ENCODE measurements around the gene USP53. TPM values are rescaled to one million over a fixed set of nuclear protein-coding genes. Genes with fewer than 3 reads are reported as not detected.
"Not testable (repeated sequence)": the region's sequence is repeated elsewhere in the genome, so short reads cannot be mapped to it uniquely, and the experiment has no call there.

The USP53 gene
- total RNA-seq, 1 donor from 2014 or later: 20.0 TPM

DNA sequence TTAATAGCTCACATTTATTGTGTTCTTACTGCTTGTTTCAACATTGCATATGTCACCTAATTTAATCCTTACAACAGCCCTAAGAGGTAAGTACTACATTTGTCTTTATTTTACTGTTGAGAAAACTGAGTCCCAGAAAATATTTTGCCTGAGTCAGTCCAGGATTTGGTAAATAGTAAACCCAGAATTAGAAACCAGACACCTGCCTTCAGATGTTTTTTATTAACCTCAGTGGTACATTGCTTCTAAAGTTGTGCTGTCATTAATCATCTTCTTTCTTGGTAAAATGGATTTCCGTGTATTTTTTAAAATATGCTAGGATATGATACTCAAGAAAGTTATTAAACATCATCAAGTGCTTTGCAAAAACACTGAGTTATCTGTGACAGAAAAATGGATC is 31.4 kb downstream of the USP53 start:
- no peak for DNase-seq (ENCODE audit: low spot score)
- H3K27me3 Mint-ChIP-seq (ENCODE audit: low read depth): no peaks in the 10 kb centered on the region
- no peak overlapping the region for H3K27ac Mint-ChIP-seq (ENCODE audit: unreplicated experiment)
- TF ChIP-seq, protein P1, sequence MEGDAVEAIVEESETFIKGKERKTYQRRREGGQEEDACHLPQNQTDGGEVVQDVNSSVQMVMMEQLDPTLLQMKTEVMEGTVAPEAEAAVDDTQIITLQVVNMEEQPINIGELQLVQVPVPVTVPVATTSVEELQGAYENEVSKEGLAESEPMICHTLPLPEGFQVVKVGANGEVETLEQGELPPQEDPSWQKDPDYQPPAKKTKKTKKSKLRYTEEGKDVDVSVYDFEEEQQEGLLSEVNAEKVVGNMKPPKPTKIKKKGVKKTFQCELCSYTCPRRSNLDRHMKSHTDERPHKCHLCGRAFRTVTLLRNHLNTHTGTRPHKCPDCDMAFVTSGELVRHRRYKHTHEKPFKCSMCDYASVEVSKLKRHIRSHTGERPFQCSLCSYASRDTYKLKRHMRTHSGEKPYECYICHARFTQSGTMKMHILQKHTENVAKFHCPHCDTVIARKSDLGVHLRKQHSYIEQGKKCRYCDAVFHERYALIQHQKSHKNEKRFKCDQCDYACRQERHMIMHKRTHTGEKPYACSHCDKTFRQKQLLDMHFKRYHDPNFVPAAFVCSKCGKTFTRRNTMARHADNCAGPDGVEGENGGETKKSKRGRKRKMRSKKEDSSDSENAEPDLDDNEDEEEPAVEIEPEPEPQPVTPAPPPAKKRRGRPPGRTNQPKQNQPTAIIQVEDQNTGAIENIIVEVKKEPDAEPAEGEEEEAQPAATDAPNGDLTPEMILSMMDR (IDR thresholded peaks at IDR 0.05): no peak
- no peak overlapping the region for H3K4me3 Mint-ChIP-seq (ENCODE audit: unreplicated experiment)
- peaks cover 19% of the 10 kb centered on the region for H3K36me3 Mint-ChIP-seq (ENCODE audit: low read depth)
- no peaks in the 10 kb centered on the region for H3K9me3 Mint-ChIP-seq (ENCODE audit: low read depth)
- H3K4me1 Mint-ChIP-seq (ENCODE audit: low read depth): peaks cover 25% of the 10 kb centered on the region

GRCh38 chr4:119244344-119244743 is 31.8 kb downstream of the USP53 start:
- no peak overlapping the region for H3K27ac Mint-ChIP-seq (ENCODE audit: unreplicated experiment)
- no peak overlapping the region for H3K4me3 Mint-ChIP-seq (ENCODE audit: unreplicated experiment)
- H3K4me1 Mint-ChIP-seq (ENCODE audit: low read depth): peaks cover 25% of the 10 kb centered on the region
- no peaks in the 10 kb centered on the region for H3K27me3 Mint-ChIP-seq (ENCODE audit: low read depth)
- DNase-seq (ENCODE audit: low spot score): no peak
- peaks cover 19% of the 10 kb centered on the region for H3K36me3 Mint-ChIP-seq (ENCODE audit: low read depth)
- TF ChIP-seq, protein P1 (IDR thresholded peaks at IDR 0.05): no peak
- H3K9me3 Mint-ChIP-seq (ENCODE audit: low read depth): no peaks in the 10 kb centered on the region

GRCh38 chr4:119244832-119245231 is 32.3 kb downstream of the USP53 start:
- no peak overlapping the region for H3K27ac Mint-ChIP-seq (ENCODE audit: unreplicated experiment)

DNA sequence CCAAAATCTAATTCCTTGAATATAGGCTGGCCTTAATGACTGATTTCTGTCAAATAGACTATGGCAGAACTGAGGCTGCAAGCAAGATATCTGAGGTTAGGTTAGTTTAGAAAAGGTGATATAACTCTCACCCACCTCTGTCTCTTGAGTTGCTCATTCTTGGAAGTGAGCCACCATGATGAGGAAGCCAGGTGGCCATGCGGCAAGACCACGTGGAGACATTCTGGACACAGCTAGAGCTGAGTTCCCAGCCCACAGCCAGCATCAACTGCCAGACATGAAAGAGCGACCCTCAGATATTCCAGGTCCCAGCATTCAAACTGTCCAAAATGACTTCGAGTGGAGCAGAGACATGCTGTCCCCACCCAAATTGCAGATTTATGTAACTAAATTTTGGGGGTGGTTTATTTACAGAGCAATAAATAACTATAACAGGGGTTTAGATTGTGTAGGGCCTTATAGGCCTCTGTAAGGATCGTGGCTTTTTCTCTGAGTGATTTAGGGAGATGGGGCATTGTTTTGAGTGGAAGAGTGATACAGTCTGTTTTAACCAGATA is 33.7 kb downstream of the USP53 start:
- DNase-seq (ENCODE audit: low spot score): no peak
- no peak overlapping the region for H3K27ac Mint-ChIP-seq (ENCODE audit: unreplicated experiment)
- peaks cover 26% of the 10 kb centered on the region for H3K36me3 Mint-ChIP-seq (ENCODE audit: low read depth)

More at GRCh38 chr4:119244832-119245231, 32.3 kb downstream of the USP53 start:
- Mint-ChIP-seq H3K4me3 (ENCODE audit: unreplicated experiment) (no peak overlapping the region), H3K4me1 (ENCODE audit: low read depth) (peaks cover 25% of the 10 kb centered on the region), H3K36me3 (ENCODE audit: low read depth) (peaks cover 19% of the 10 kb centered on the region), H3K27me3 (ENCODE audit: low read depth) (no peaks in the 10 kb centered on the region), H3K9me3 (ENCODE audit: low read depth) (no peaks in the 10 kb centered on the region)
- TF ChIP-seq, protein P1 (IDR thresholded peaks at IDR 0.05): no peak
- no peak for DNase-seq (ENCODE audit: low spot score)

GRCh38 chr4:119251037-119251436 is 38.5 kb downstream of the USP53 start:
- H3K4me1 Mint-ChIP-seq (ENCODE audit: low read depth); H3K27ac Mint-ChIP-seq (ENCODE audit: unreplicated experiment); DNase-seq (ENCODE audit: low spot score); H3K27me3 Mint-ChIP-seq (ENCODE audit: low read depth); H3K4me3 Mint-ChIP-seq (ENCODE audit: unreplicated experiment): not testable (repeated sequence)
- peaks cover 20% of the 10 kb centered on the region for H3K9me3 Mint-ChIP-seq (ENCODE audit: low read depth)
- peaks cover 47% of the 10 kb centered on the region for H3K36me3 Mint-ChIP-seq (ENCODE audit: low read depth)

More for the DNA sequence above, 33.7 kb downstream of the USP53 start:
- TF ChIP-seq, protein P1 (IDR thresholded peaks at IDR 0.05): no peak
- no peaks in the 10 kb centered on the region for H3K27me3 Mint-ChIP-seq (ENCODE audit: low read depth)
- H3K4me3 Mint-ChIP-seq (ENCODE audit: unreplicated experiment): no peak overlapping the region
- peaks cover 17% of the 10 kb centered on the region for H3K4me1 Mint-ChIP-seq (ENCODE audit: low read depth)
- no peaks in the 10 kb centered on the region for H3K9me3 Mint-ChIP-seq (ENCODE audit: low read depth)

DNA sequence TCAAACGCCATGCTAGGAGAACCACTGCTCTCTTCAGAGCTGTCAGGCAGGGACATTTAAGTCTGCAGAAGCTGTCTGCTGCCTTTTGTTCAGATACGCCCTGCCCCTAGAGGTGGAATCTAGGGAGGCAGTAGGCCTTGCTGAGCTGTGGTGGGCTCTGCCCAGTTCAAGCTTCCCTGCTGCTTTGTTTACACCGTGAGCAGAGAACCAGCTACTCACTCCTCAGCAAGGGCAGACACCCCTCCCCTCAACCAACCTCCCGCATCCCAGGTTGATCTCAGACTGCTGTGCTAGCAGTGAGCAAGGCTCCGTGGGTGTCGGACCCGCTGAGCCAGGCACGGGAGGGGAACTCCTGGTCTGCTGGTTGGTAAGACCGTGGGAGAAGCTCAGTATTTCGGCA is 42.7 kb downstream of the USP53 start:
- not testable (repeated sequence) for DNase-seq (ENCODE audit: low spot score); H3K4me3 Mint-ChIP-seq (ENCODE audit: unreplicated experiment); H3K27ac Mint-ChIP-seq (ENCODE audit: unreplicated experiment); H3K4me1 Mint-ChIP-seq (ENCODE audit: low read depth); H3K27me3 Mint-ChIP-seq (ENCODE audit: low read depth)
- Mint-ChIP-seq H3K9me3 (ENCODE audit: low read depth) (peaks cover 20% of the 10 kb centered on the region), H3K36me3 (ENCODE audit: low read depth) (peaks cover 42% of the 10 kb centered on the region)
- TF ChIP-seq, protein P1 (IDR thresholded peaks at IDR 0.05): peak; percentile 11
